Pulmonary artery endothelial cell (primary cell): ENCODE data around the gene MAGI2. TPM values are rescaled to one million over a fixed set of nuclear protein-coding genes. Genes with fewer than 3 reads are reported as not detected.
"Not testable (repeated sequence)": the region's sequence is repeated elsewhere in the genome, so short reads cannot be mapped to it uniquely, and the experiment has no call there.

Source experiments
- DNase-seq: peaks from one replicate; pipeline ENCODE4 v3.0.0-alpha.2; 2011; ENCODE audit warnings: low read depth, low spot score
- total RNA-seq: library from RNA; depleted of rRNA; stranded (reverse); fragments of >200 nt; gene quantifications from 2 replicates; pipeline ENCODE4 v1.2.3, GENCODE V29; 2014

Gene MAGI2
- total RNA-seq, 1 donor from 2014 or later = 1.3 TPM

DNA sequence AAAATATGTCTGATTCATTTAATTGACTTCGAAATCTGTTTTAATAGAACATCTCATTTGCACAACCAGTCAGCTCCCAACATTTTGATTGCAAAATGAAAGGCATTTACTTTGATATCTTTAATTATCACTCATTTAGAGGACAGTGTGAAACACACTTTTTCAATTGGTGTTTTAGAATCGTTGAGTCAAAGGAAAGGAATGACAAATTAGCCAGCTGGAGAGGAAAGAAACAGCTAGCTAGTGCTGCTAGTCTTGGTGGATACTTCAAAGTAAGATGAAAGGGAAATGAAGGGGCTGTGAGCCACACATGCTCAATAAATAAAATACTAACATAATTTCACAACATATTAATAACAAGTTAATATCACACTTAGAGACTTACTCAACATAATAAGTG lies 1084.7 kb downstream of the MAGI2 start:
- no peak for DNase-seq

DNA sequence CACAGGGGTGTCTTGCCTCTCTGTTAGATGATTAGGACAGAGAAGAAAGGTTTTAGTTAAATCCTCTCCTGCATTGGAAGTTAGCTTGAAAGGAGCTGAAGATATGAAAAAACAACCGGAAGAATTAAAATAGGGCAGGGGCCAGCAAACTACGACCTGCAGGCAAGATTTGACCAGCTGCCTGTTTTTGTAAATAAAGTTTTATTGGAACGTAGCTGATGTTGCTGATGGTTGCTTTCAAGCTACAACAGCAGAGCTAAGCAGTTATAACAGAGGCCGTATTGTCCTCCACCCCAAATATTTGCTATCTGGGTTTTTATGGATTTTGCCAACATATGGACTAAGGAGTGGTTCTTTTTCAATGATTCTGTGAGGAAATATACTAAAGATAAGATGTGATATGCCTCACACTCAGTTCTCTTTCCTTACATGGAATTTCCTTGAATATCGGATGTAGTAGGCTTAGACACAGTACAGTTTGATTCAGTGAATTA lies 1086.1 kb downstream of the MAGI2 start:
- no peak for DNase-seq

DNA sequence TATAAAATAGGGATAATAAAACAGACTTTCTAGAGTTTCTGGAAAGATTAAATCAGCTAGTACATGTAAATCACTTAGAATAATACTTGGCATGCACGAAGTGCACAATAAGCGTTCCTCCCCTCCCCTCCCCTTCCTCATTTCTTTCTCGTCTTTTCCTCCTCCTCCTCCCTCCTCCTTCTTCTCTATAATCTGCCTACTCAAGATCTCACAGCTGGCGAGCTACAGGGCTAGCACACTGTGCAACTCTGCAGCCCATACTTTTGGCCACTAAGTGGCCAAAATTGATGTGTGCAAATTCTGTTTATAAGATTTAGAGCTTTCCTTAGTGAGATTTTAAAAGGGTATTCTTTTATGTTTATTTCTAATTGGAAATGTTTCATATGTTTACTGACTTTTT lies 1089.6 kb downstream of the MAGI2 start:
- no peak for DNase-seq

DNA sequence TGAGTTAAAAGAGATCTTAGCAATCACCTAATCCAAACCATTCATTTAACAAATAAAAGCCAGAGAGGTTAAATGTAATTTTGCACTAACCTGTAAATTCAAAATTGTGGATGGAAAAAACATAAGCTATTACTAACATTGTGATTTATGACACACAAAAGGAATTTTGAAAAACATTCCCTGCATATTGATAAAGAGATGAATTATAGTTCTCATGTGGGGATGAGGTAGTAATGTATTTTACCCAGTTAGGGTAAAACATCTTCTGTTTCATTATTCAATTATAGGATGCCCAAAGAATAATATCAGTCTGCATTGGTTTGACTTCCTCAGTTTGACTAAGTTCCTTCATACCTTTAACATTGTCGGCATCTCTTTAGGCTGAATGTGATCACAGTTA lies 1093.6 kb downstream of the MAGI2 start:
- no peak for DNase-seq

DNA sequence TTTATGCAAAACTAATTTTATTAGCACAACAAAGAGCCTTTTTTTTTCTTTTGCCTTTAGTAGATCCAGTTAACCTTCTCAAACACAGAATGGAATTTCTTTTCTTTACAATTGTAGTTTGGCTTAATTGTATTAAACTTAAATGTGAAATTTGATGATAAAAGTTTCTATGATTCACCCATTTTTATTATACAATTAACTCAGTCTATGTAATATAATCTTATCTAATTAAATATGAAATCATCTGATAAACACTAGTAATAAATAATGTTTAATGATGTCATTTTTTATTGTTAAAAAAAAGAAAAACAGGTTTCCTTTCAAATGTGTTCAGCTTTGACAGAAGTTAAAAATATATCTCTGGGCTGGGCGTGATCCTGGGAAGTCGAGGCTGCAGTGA lies 1095.8 kb downstream of the MAGI2 start:
- no peak for DNase-seq

DNA sequence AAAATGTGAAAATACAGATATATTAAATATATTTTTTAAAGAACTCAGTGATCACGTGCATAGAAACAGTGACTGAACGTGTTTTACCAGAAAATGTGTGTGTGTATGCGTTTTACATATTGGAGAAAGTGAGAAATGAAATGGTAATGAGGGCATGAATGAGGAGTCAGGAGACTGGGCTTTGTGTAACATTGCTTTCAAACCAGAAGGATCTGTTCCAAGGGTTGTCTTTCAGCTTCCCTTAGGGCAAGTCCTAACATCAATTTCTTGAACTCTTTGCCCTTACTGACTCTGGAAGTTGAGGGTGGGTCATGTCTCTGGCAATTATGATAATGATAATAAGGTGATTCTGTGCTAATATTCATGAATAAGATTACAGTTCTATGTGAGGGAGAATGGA lies 1097.6 kb downstream of the MAGI2 start:
- DNase-seq = no peak

DNA sequence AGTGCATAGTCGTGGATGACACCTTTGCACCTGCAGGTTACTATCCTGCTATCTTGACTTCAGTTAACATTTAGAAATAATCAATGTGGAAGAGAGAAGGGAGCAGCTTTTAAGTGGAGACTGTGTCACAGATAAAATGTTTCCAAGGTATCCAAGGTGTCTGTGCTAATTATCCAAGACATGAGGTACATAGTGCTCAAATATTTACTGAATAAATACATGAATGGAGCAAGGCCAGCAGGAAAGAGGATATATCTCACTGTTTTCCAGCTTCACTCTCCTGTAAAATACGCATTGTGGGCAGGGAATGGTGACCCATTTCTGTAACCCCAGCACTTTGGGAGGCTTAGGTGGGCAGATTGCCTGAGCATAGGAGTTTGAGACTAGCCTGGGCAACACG lies 1102.5 kb downstream of the MAGI2 start:
- no peak for DNase-seq

DNA sequence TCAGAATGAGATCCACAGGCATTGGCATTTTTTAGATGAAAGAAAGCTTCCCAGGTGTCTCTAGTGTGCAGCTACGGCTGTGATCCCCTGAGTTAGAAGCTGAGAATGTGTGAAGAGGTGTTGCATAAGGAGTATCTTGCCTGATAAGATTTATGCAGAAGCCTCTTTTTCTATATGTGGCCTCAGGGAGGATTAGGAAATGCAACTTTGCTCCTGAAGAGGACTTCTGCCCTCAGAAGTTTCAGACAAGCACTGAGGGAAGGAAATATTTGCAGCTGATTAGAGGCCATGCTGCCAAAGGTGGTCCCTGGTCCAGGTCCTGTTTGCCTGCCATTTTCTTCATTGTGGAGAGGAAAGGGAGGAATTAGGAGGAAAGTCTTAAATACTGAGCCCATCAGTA lies 1103.1 kb downstream of the MAGI2 start:
- no peak for DNase-seq

DNA sequence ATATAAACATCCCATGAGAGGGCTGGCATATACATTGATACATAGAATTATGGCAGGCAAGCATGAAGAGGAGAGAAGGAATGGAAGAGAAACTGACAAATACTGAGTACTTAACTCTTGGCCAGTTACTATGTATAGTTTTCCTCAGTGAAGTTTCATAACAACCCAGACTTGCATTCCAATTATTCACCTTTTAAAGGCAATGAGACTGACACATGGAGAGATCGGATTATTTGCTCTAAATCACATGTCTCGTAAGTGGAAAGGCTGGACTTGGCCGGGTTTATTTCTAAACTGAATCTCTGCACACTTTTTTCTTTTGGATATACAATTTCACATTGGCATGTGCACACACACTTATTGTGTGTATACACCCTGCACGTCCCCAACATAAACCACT lies 1106.6 kb downstream of the MAGI2 start:
- DNase-seq = no peak

DNA sequence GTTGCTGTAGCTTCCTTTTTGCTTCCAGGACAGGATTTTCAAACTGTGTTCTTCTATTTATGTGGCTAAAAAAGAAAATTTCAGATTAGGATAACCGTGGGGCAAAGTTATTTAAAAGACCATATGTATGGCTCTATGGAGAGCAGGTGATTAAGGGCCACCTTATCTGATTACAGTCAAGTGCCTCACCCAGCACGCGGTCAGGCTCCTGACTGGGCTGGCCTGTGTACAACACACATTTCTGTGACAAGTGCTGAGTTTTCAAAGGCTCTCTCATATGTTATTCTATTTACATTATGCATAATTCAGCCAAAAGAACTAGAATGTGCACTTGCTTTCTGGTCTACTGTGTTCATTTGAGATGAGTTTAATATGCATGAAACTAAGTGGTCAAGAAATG lies 1107.5 kb downstream of the MAGI2 start:
- DNase-seq = no peak

DNA sequence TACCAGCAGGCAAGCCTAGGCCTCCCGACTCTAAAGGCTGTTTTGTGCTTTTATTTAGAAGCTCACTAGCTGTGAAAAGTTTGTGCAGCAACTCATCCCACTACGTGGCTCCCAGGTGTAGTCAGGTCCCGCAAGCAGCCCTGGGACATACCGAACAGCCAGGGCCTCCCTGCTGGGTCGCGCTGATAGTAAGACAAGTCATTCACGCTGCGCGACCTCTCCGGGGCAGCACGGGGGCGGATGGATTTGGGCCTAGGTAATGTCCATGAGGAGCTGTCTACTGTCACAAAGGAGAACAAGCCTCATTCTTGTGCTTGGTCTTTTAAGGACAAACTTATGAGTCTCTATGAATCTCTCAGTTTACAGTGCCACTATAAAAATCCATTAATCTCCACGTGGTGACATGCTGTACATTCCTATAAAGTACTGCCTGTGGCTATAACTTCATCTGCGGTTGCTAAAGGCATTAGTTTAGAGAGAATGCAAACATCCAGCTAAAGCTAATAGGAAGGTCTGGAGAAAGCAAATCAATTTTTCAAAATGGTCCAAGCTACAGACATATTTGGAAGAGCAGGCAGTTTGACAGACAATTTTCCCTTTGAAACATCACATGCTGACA lies 1108.1 kb downstream of the MAGI2 start:
- no peak for DNase-seq

DNA sequence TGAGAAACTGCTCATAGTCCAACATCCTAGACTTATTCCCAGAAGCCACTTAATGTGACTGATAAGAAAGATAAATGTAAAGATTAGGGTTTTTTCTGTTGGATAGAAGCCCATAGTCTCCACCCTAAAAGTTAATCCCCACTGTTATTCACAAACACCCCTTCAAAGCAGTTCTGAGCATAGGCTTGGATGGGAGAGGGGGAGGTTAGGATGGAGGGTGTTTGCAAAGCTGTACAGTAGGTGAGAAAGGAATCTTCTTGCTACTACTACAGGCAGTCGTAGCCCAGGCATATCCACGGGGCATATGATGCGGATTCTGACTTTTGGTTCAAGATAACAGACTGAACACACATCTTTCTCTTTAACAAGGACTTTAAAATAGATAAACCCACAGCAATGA lies 1119.0 kb downstream of the MAGI2 start:
- no peak for DNase-seq

DNA sequence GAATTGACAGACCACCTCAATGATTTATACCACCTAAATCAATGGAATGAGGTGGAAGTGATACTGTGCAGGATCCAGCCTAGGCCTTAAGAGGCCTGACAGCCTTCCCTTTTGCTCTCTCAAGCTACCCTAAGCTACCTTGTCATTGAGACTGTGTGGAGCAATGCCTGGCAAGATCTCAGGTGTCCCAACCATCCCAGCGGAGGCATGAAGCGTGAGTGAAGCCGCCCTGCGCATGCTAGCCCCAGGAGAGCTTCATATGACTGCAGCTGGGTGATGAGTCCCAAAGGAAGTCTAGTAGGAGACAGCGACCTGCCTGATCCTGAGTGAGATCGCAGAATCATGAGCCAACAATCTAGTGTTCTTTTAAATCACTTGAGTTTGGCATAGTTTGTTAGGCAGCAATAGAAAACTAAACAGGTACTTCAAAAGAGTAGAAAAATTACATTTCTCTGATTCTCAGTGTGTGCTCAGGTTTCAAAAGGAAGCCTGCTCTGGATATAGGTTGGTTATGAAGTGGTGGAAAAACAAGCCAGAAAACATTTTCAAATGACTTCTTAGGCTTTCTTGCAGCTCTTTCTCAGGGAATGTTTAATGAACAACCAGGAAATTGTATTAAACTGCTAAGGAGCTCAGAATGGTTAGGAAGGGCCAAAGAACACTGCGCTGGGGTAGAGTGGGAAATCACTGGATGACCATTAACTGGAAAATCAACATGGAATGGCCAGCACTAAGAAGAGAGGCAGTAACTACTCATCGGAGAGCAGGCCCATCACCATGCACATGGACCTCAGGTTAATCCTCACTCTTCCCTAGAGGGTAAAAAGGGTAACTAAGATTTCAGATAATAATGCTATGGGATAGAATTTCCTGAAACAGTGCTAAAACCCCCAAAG lies 1119.7 kb downstream of the MAGI2 start:
- DNase-seq = no peak

DNA sequence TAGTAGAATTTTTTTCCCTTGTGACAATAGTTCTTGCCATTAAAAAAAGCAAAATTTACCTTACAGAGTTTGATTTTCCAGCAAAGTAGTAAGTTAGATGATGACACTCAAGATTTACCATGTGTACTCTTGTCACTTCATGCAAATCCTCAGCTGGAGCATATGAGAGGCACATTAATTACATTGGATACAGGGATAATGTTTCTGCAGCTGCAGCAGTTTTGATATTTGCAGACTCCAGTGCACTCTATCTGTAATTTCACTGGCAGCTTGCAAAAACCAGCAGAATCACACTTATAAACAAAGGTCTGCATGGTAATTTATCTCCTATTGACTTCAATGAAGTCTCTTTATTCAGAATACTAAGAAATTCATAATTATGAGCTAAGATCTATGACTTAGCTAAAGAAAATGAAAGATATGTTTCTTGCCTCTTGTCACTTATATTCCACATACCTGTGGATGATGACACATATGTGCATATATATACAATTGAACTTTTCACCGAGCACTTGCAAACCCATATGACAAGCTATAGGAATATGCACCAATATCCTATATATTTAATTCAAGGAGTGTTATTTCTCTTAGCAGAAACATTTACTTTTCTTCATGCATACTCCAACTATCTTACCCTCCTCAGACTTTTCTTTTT lies 1124.3 kb downstream of the MAGI2 start:
- DNase-seq = no peak

DNA sequence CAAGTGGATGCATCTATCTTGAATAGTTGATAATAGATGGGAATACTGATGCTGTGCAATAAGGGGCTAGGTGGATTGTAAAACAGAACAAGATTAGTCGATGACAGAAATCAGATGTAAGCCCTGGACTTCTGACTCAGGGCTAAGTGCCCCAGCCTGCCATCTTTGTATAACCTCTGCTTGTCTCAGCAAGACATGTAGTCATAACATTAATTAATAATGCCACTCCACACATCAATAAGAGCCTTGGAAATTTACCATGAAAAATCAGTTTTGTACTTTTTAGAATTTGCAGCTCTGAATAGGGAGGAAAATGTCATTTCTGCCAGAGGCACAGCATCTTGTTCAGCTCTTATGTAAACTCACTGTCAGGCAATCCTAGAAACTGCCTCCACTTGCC lies 1125.7 kb downstream of the MAGI2 start:
- DNase-seq = no peak

DNA sequence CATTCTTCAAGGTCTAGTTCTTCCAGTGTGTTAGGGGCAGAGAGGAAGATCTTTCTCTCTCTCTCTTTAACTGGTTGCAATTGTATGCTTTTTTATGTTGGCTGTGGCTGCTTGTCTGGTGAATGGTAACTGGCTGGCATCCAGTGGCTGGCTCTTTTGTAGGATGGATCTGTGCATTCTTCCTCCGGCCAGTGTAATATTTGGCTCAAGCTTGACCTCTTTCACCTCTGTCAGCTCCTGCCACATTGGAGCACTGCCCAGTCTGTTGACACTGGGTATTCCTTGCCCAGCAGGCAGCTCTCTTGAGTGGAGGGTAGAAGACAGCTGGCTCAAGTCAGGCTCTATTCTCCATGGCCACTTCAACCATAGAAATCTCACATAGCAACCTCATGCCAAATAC lies 1126.6 kb downstream of the MAGI2 start:
- no peak for DNase-seq

DNA sequence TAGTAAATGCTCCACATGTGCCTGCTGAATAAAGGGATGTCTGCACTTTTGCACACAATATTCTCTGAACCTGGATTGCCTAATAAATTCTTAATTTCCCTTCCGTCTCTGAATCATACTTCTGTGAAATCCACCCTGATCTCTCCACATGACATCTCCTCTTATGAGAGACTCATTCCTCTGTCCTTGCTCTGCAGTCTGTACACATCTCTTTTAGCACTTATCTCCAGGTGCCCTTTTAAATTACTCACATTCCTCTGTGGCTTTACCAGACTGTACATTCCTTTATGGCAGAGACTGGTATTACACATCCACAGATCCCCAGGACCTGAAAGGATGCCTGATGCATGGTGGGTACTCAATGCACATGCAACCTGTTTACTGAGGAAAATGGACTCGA lies 1127.3 kb downstream of the MAGI2 start:
- DNase-seq = no peak

DNA sequence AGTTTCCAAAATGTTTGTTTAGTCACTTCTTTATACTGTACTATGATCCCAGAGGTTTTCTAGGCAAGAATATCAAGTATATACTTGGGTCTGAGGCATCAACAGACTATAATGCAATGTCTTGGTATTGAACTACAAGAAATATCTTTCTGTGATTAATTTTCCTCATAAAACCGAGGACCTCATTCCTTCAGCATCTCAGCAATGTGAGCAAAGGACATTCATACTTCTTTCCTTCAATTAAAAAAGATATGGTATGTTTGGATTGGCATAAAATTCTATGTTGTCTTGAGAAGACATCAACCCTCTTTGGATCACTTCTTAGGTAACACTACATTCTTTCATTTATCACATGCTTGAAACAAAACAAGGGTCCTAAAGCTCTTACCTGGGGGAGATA lies 1130.3 kb downstream of the MAGI2 start:
- no peak for DNase-seq

DNA sequence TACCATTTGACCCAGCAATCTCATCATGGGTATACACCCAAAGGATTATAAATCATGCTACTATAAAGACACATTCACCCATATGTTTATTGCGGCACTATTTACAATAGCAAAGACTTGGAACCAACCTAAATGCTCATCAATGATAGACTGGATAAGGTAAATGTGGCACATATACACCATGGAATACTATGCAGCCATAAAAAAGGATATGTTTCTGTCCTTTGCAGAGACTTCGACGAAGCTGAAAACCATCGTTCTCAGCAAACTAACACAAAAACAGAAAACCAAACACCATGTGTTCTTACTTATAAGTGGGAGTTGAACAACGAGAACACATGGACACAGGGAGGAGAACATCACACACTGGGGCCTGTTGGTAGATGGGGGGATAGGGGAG lies 1131.2 kb downstream of the MAGI2 start:
- DNase-seq = not testable (repeated sequence)

DNA sequence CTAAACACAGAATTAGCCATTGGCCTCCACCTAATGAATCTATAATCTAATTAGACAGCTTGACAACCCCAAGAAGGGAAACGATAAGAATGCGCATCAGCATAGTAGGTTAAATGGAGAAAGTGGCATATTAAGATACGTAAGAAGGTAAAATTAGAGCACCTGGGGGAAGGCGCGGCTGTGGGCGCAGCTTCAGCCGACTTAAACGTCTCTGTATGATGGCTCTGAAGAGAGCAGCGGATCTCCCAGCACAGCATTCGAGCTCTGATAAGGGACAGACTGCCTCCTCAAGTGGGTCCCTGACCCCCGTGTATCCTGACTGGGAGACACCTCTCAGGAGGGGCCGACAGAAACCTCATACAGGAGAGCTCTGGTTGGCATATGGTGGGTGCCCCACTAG lies 1136.1 kb downstream of the MAGI2 start:
- no peak for DNase-seq

DNA sequence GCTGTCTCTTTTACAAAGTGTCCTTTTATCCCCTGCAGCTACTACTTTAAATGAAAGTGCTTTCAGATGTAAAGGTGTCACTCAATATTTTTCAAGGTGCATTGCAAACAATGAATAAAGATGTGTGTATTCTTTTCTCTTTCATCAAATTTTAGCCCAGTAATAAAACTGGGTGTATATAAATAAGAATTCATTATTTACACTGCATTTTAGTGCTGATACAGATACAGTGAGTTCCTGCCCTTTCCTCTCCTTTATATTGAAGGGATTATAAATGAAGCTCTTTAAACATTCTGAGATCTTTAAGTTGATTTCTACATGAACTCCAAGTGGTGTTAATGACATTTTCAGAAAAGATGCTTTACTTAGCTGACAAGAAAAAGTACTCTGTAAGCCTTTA lies 1137.4 kb downstream of the MAGI2 start:
- DNase-seq = no peak

DNA sequence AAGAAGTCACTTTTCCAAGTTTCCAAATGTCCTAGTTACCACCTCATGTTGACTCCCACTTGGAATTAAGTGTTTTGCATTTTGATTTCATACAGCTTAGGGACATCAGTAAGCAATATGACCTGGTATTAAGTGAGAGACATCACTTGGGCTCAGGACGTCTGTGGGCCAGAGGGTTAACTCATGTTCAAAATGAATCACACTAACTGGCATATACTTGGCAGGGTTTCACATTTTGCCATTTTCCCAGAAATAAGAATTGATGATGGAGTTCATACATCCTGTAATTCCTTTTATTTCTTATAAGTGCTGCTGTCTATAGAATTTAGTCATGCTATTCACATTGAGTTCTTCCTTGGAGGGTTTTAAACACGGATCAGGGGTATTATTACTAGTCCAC lies 1138.3 kb downstream of the MAGI2 start:
- DNase-seq = no peak
